CD4-positive, alpha-beta memory T cell (primary cell): ENCODE data around the gene ATG4D. TPM values are rescaled to one million over a fixed set of nuclear protein-coding genes. Genes with fewer than 3 reads are reported as not detected.
A peak's percentile ranks its signal among the peaks of the same experiment; 100 is the strongest.
"Not testable (repeated sequence)": the region's sequence is repeated elsewhere in the genome, so short reads cannot be mapped to it uniquely, and the experiment has no call there.

Source experiments
- CTCF ChIA-PET: fragments of 350-600 bp; sonication (Branson Sonifier 250); formaldehyde crosslinking; loops from one replicate; lab custom pipeline; 2021; ENCODE audit warnings: inconsistent platforms; ENCODE audit not compliant: partially characterized antibody; lab: Charles Lee
- POLR2A ChIA-PET: fragments of 350-600 bp; sonication (Branson Sonifier 250); formaldehyde crosslinking; loops from one replicate; lab custom pipeline; 2021; ENCODE audit not compliant: partially characterized antibody; lab: Charles Lee
- DNase-seq, 5 donors: peaks; one replicate each; pipeline versions ENCODE4 v3.0.0 to v3.0.0-alpha.2; 2020 to 2022; ENCODE audit warnings: mixed read lengths in 1 of 5
- H3K27ac ChIP-seq: one replicate; pipeline ENCODE4 v1.7.0; 2013; ENCODE audit warnings: low read depth, low read length
- H3K27me3 ChIP-seq: 2 replicates; pipeline ENCODE4 v1.7.0; 2013; ENCODE audit warnings: mild to moderate bottlenecking, low read length, moderate library complexity; ENCODE audit not compliant: insufficient read depth
- H3K36me3 ChIP-seq: 2 replicates; pipeline ENCODE4 v1.7.0; 2013; ENCODE audit warnings: mild to moderate bottlenecking, low read length, moderate library complexity; ENCODE audit not compliant: insufficient read depth
- H3K4me1 ChIP-seq: 2 replicates; pipeline ENCODE4 v1.7.0; 2013; ENCODE audit warnings: mild to moderate bottlenecking, low read length, moderate library complexity; ENCODE audit not compliant: insufficient read depth
- H3K4me3 ChIP-seq, 2 donors: one replicate each; pipeline ENCODE4 v1.7.0; 2013; ENCODE audit warnings: low read length in 2 of 2, mild to moderate bottlenecking in 1 of 2
- H3K9me3 ChIP-seq, 2 donors: one replicate each; pipeline ENCODE4 v1.7.0; 2013; ENCODE audit warnings: low read length in 2 of 2, control low read depth in 1 of 2; ENCODE audit not compliant: control insufficient read depth in 1 of 2
- H3K27ac Mint-ChIP-seq, 7 donors: one replicate each; pipeline ENCODE4 v1.8.0; 2020 to 2021; ENCODE audit warnings: mixed read lengths in 7 of 7, mild to moderate bottlenecking in 6 of 7, inconsistent platforms in 3 of 7, moderate library complexity in 3 of 7
- H3K27me3 Mint-ChIP-seq, 2 donors: one replicate each; pipeline ENCODE4 v1.8.0; 2020 to 2021; ENCODE audit warnings: mixed read lengths in 2 of 2
- H3K36me3 Mint-ChIP-seq, 2 donors: one replicate each; pipeline ENCODE4 v1.8.0; 2020 to 2021; ENCODE audit warnings: mixed read lengths in 2 of 2, inconsistent platforms in 1 of 2, mild to moderate bottlenecking in 1 of 2
- H3K4me1 Mint-ChIP-seq, 4 donors: one replicate each; pipeline ENCODE4 v1.8.0; 2020 to 2021; ENCODE audit warnings: mixed read lengths in 4 of 4, mild to moderate bottlenecking in 1 of 4
- H3K4me3 Mint-ChIP-seq, 8 donors: one replicate each; pipeline ENCODE4 v1.8.0; 2020 to 2021; ENCODE audit warnings: mixed read lengths in 8 of 8, mild to moderate bottlenecking in 7 of 8, moderate library complexity in 6 of 8, inconsistent platforms in 3 of 8
- H3K9me3 Mint-ChIP-seq, 8 donors: one replicate each; pipeline ENCODE4 v1.8.0; 2020 to 2021; ENCODE audit warnings: mixed read lengths in 8 of 8, mild to moderate bottlenecking in 5 of 8, inconsistent platforms in 3 of 8, moderate library complexity in 1 of 8
- intact Hi-C: fragments of 100-400 bp; cut with micrococcal nuclease; formaldehyde crosslinking; loops from one replicate; pipeline ENCODE4 v1.15.1; 2023
- polyA plus RNA-seq, 2 donors: library from polyadenylated mRNA; unstranded; fragments of 300-500 nt; fragmentation: Illumina TruSeq; gene quantifications; one replicate each; pipeline ENCODE4 v1.2.3, GENCODE V29; 2021
- total RNA-seq, 2 experiments: library from RNA; stranded (reverse); gene quantifications; one replicate each; pipeline ENCODE4 v1.2.3, GENCODE V29; 2021

The ATG4D gene
- total and polyA plus RNA-seq, 4 experiments from 2014 or later, result 9.3 to 58.6 (median 36.8) TPM

DNA sequence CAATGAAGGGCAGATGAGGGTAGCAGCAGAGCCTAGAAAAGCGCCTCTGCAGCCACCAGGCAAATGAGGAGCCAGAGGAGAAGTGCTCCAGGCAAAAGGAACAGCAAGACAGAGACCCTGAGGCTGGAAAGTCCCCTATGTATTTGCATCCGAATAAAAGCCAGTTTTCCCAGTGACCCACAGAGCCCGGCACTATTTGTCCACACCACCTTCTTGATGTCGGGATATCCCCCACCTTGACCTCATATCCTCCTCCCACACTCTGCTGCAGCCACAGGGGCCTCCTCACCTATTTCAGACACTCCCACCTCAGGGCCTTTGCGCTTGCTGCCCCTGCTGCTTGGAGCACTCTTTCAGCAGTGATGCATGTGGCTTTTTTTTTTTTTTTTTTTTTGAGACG lies 6.6 kb downstream of the ATG4D start:
- Histone ChIP-seq H3K36me3 (peaks cover 47% of the 10 kb centered on the region), H3K4me3 (no peak overlapping the region), H3K27ac (no peak overlapping the region), H3K4me1 (peaks cover 38% of the 10 kb centered on the region), H3K27me3 (no peaks in the 10 kb centered on the region), H3K9me3 (no peaks in the 10 kb centered on the region)
- Mint-ChIP-seq H3K9me3 (no peaks in the 10 kb centered on the region), H3K4me1 (peaks cover 19 to 40% (median 29%) of the 10 kb centered on the region in 4 donors), H3K4me3 (no peak overlapping the region), H3K36me3 (peaks cover 25 to 59% of the 10 kb centered on the region in 2 donors), H3K27ac (peak overlapping the region in 2 of 7 donors; percentile 63 to 69), H3K27me3 (no peaks in the 10 kb centered on the region)
- no peak for DNase-seq
- ChIA-PET POLR2A (interaction anchor here (0.6 to 7.0 kb wide), 2 partner anchors 10 to 15 kb away, joined by 4 to 128 read pairs; partner anchors contain the start of genes CDKN2D and KRI1), CTCF (no interaction called here)
- intact Hi-C loops, result no loop called here

- H3K4me3 ChIP-seq, H3K27me3 ChIP-seq, H3K27me3 Mint-ChIP-seq, intact Hi-C loops, DNase-seq, H3K27ac ChIP-seq, H3K4me3 Mint-ChIP-seq, H3K9me3 ChIP-seq, H3K9me3 Mint-ChIP-seq: not testable (repeated sequence)
- H3K27ac Mint-ChIP-seq, result peak overlapping the region in 4 of 7 donors; percentile 22 to 79 (median 55)
- ChIA-PET POLR2A (interaction anchor here (1.2 to 7.0 kb wide), 2 partner anchors 15 to 53 kb away, joined by 3 to 128 read pairs; partner anchors contain the start of genes CDKN2D and KRI1), CTCF (interaction anchor here (0.7 to 4.2 kb wide), 6 partner anchors 9 to 67 kb away, joined by 3 to 31 read pairs (median 4); partner anchors contain the start of genes KRI1 and S1PR5)
- peaks cover 44% of the 10 kb centered on the region for H3K4me1 ChIP-seq
- H3K36me3 ChIP-seq, result peaks cover 54% of the 10 kb centered on the region
- H3K36me3 Mint-ChIP-seq, result peaks cover 25 to 65% of the 10 kb centered on the region in 2 donors
- H3K4me1 Mint-ChIP-seq, result peaks cover 21 to 47% (median 34%) of the 10 kb centered on the region in 4 donors
Observed at GRCh38 chr19:10551006-10551405, 7.3 kb downstream of the ATG4D start.

DNA sequence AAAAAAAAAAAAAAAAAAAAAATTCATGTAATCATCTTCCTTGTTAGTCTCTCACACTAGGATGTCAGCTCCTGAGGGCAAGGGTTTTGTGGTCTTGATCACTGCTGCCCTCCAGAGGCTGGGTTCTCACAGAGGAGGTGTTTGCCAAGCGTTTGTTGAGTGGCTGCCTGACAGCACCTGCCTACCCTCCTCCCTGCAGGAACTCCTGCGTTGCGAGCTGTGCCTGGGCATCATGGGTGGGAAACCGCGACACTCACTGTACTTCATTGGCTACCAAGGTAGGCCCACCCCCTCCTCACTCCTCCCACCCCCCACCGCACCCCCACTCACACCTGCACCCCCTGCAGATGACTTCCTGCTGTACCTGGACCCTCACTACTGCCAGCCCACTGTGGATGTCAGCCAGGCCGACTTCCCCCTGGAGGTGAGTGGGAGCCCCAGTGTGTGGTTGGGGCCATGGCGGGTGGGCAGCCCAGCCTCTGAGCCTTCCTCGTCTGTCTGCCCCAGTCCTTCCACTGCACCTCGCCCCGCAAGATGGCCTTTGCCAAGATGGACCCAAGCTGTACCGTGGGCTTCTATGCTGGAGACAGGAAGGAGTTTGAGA lies 8.1 kb downstream of the ATG4D start:
- peaks cover 53% of the 10 kb centered on the region for H3K36me3 ChIP-seq
- H3K36me3 Mint-ChIP-seq, result peaks cover 25 to 67% of the 10 kb centered on the region in 2 donors
- no peak overlapping the region for H3K4me3 ChIP-seq
- no peaks in the 10 kb centered on the region for H3K27me3 Mint-ChIP-seq
- peaks cover 51% of the 10 kb centered on the region for H3K4me1 ChIP-seq
- peak overlapping the region in 1 of 8 donors; percentile 15 for H3K4me3 Mint-ChIP-seq
- no peaks in the 10 kb centered on the region for H3K9me3 ChIP-seq
- H3K27ac Mint-ChIP-seq, result peak overlapping the region; percentile 29 to 86 (median 63)
- H3K4me1 Mint-ChIP-seq, result peaks cover 21 to 50% (median 36%) of the 10 kb centered on the region in 4 donors
- peak in 3 of 5 donors; percentile 23 to 28 (median 27) for DNase-seq
- no peaks in the 10 kb centered on the region for H3K9me3 Mint-ChIP-seq
- intact Hi-C loops, result no loop called here
- peak overlapping the region; percentile 53 for H3K27ac ChIP-seq
- CTCF ChIA-PET, result interaction anchor here (0.7 to 4.2 kb wide), 12 partner anchors 10 to 148 kb away, joined by 3 to 31 read pairs (median 4); partner anchors contain the start of genes KRI1 and S1PR5
- no peaks in the 10 kb centered on the region for H3K27me3 ChIP-seq
- POLR2A ChIA-PET, result interaction anchor here (1.2 to 7.0 kb wide), 3 partner anchors 14 to 52 kb away, joined by 3 to 128 read pairs (median 13); partner anchors contain the start of genes CDKN2D and KRI1

DNA sequence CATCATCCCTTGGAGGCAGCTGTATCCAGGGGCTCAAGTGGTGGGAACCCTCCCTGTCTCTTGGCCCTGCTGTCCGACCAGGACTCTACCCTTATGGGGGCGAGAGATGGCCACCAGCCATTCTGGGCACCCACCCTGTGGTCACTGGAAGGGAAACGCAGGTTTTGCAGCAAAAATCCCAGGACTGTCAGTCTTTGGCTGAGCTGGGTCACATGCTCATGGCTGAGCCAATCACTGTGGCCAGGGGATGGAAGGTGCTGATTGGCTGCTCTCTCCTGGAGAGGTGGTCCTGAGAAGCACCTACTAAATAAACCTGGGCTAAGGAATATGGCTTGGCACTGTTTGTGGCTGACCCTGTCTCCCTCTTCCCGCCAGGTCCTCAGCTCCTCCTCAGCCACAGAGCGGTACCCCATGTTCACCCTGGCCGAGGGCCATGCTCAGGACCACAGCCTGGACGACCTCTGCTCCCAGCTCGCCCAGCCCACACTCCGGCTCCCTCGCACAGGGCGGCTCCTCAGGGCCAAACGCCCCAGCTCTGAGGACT lies 8.9 kb downstream of the ATG4D start:
- peaks cover 25 to 64% of the 10 kb centered on the region in 2 donors for H3K36me3 Mint-ChIP-seq
- peak overlapping the region in 4 of 8 donors; percentile 3 to 86 (median 4) for H3K4me3 Mint-ChIP-seq
- H3K4me1 Mint-ChIP-seq, result peaks cover 20 to 50% (median 36%) of the 10 kb centered on the region in 4 donors
- intact Hi-C loops, result no loop called here
- ChIA-PET CTCF (interaction anchor here (0.8 to 4.3 kb wide), 13 partner anchors 10 to 147 kb away, joined by 3 to 31 read pairs (median 5); partner anchors contain the start of gene KRI1), POLR2A (interaction anchor here (0.7 to 7.0 kb wide), 8 partner anchors 9 to 149 kb away, joined by 3 to 128 read pairs (median 4); partner anchors contain the start of genes ATG4D, CDKN2D, KRI1 and QTRT1)
- Histone ChIP-seq H3K4me1 (peaks cover 51% of the 10 kb centered on the region), H3K27me3 (no peaks in the 10 kb centered on the region), H3K36me3 (peaks cover 48% of the 10 kb centered on the region), H3K27ac (peak overlapping the region; percentile 53), H3K4me3 (no peak overlapping the region), H3K9me3 (no peaks in the 10 kb centered on the region)
- H3K27ac Mint-ChIP-seq, result peak overlapping the region in 6 of 7 donors; percentile 53 to 97 (median 60)
- no peaks in the 10 kb centered on the region for H3K9me3 Mint-ChIP-seq
- no peaks in the 10 kb centered on the region for H3K27me3 Mint-ChIP-seq
- no peak for DNase-seq

GRCh38 chr19:10553087-10553667 lies 9.5 kb downstream of the ATG4D start:
- intact Hi-C loops, result no loop called here
- Histone ChIP-seq H3K27me3 (no peaks in the 10 kb centered on the region), H3K4me3 (no peak overlapping the region), H3K4me1 (peaks cover 51% of the 10 kb centered on the region), H3K9me3 (no peaks in the 10 kb centered on the region), H3K27ac (peak overlapping the region; percentile 53), H3K36me3 (peaks cover 53% of the 10 kb centered on the region)
- Mint-ChIP-seq H3K27me3 (no peaks in the 10 kb centered on the region), H3K4me1 (peaks cover 20 to 53% (median 36%) of the 10 kb centered on the region in 4 donors), H3K27ac (peak overlapping the region; percentile 90 to 97 (median 93)), H3K9me3 (no peaks in the 10 kb centered on the region), H3K36me3 (peaks cover 29 to 67% of the 10 kb centered on the region in 2 donors), H3K4me3 (peak overlapping the region in 6 of 8 donors; percentile 64 to 86 (median 84))
- DNase-seq, result peak in 1 of 5 donors; percentile 8
- ChIA-PET POLR2A (interaction anchor here (0.7 to 7.0 kb wide), 9 partner anchors 9 to 148 kb away, joined by 3 to 128 read pairs (median 5); partner anchors contain the start of genes ATG4D, CDKN2D, KRI1 and QTRT1), CTCF (interaction anchor here (0.6 to 4.3 kb wide), 19 partner anchors 10 to 475 kb away, joined by 3 to 31 read pairs (median 4); partner anchors contain the start of genes CDKN2D and QTRT1)

GRCh38 chr19:10553943-10554381 lies 10.3 kb downstream of the ATG4D start:
- intact Hi-C loops, result loop anchor here (1.0 kb wide), 2 partner anchors 11 to 12 kb away; partner anchors contain the start of genes ATG4D and KRI1
- Histone ChIP-seq H3K36me3 (peaks cover 53% of the 10 kb centered on the region), H3K4me1 (peaks cover 51% of the 10 kb centered on the region), H3K4me3 (peak overlapping the region; percentile 2 to 22), H3K27ac (peak overlapping the region; percentile 53), H3K9me3 (no peaks in the 10 kb centered on the region), H3K27me3 (no peaks in the 10 kb centered on the region)
- peaks cover 29 to 66% of the 10 kb centered on the region in 2 donors for H3K36me3 Mint-ChIP-seq
- ChIA-PET CTCF (interaction anchor here (0.6 to 4.3 kb wide), 13 partner anchors 9 to 474 kb away, joined by 3 to 31 read pairs (median 4); partner anchors contain the start of genes CDKN2D and QTRT1), POLR2A (interaction anchor here (0.6 to 7.0 kb wide), 9 partner anchors 10 to 148 kb away, joined by 3 to 128 read pairs (median 4); partner anchors contain the start of genes ATG4D, CDKN2D, KRI1 and QTRT1)
- H3K27ac Mint-ChIP-seq, result peak overlapping the region; percentile 90 to 97 (median 93)
- no peaks in the 10 kb centered on the region for H3K9me3 Mint-ChIP-seq
- H3K4me1 Mint-ChIP-seq, result peaks cover 20 to 56% (median 36%) of the 10 kb centered on the region in 4 donors
- peak; percentile 63 to 73 (median 68) for DNase-seq
- no peaks in the 10 kb centered on the region for H3K27me3 Mint-ChIP-seq
- H3K4me3 Mint-ChIP-seq, result peak overlapping the region; percentile 45 to 86 (median 82)
